Upper lobe of right lung (tissue), 1 donor: Measurements from ENCODE around the gene MAN2B1. TPM values are rescaled to one million over a fixed set of nuclear protein-coding genes. Genes with fewer than 3 reads are reported as not detected.
A peak's percentile ranks its signal among the peaks of the same experiment; 100 is the strongest.
"Not testable (repeated sequence)": the region's sequence is repeated elsewhere in the genome, so short reads cannot be mapped to it uniquely, and the experiment has no call there.

Source experiments
- ATAC-seq: fragments of 200-7000 bp; cut with Tn5 transposase; one replicate; pipeline ENCODE4 v1.9.1; 2020; ENCODE audit warnings: mild to moderate bottlenecking, moderate library complexity
- DNase-seq: peaks from one replicate; pipeline ENCODE4 v3.0.0-alpha.2; 2020
- H3K27ac ChIP-seq: fragments of 200-600 bp; one replicate; pipeline ENCODE4 v1.8.0; 2022
- H3K27me3 ChIP-seq: fragments of 200-600 bp; one replicate; pipeline ENCODE4 v1.8.0; 2022; ENCODE audit warnings: mild to moderate bottlenecking
- H3K36me3 ChIP-seq: fragments of 200-600 bp; one replicate; pipeline ENCODE4 v1.8.0; 2022
- H3K4me1 ChIP-seq: fragments of 200-600 bp; one replicate; pipeline ENCODE4 v1.8.0; 2022
- H3K4me3 ChIP-seq: fragments of 200-600 bp; one replicate; pipeline ENCODE4 v1.8.0; 2022; ENCODE audit warnings: mild to moderate bottlenecking
- H3K9me3 ChIP-seq: fragments of 200-600 bp; one replicate; pipeline ENCODE4 v1.8.0; 2022
- intact Hi-C: fragments of 100-400 bp; cut with DNase I; formaldehyde crosslinking; loops from one replicate; pipeline ENCODE4 v1.11.0; 2022
- total RNA-seq: library from RNA; stranded (reverse); fragmentation: NEBNext Ultra II Directional; extraction: Animal tissue kit (Norgen Biotek cat#: 25700); gene quantifications from one replicate; pipeline ENCODE4 v1.2.1, GENCODE V29; 2021
- TF ChIP-seq, protein P1 (sequence below): fragments of 200-600 bp; IDR thresholded peaks from one replicate; pipeline ENCODE4 v1.8.0; 2022; ENCODE audit warnings: antibody characterized with exemption
- donor health status: DM: no; HTN: yes; CAD: no; lungs with severe emphysema.

The MAN2B1 gene
- total RNA-seq, 1 donor from 2014 or later = 174 TPM

DNA sequence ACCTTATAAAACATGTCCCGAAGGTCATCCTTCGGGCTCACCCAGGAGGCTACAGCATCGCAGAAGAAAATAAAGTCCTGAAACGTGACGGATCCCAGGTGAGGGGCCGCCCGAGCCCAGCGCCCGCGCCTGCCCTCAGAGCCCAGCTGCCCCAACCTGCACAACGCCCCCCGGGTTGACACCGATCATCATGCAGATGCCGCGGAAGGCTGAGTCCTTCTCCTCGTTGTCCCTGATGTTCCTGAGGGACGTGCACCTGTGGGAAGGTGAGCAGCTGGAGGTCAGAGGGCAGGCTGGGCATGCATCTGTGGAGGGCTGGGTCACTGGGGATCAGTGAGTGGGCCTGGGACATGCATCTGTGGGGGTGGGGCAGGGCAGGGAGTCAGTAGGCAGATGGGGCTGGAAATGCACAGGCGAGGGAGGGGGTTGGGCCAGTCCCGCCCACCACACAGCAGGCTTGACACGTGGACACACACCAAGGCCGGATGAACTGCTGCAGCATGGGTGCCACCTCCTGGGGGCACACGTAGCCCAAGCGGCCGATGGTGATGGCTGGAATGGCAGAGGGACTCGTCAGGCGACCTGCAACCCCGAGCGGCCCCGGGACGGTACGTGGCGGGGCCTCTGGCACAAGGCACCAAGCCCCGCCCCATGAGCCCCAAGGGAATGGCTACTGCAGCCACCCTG is 35.2 kb upstream of the MAN2B1 start:
- intact Hi-C loops = no loop called here
- H3K27me3 ChIP-seq = no peaks in the 10 kb centered on the region
- H3K36me3 ChIP-seq = peaks cover 70% of the 10 kb centered on the region
- DNase-seq (no peak), ATAC-seq (no peak)
- no peak overlapping the region for H3K4me3 ChIP-seq
- no peak overlapping the region for H3K27ac ChIP-seq
- TF ChIP-seq, protein P1, sequence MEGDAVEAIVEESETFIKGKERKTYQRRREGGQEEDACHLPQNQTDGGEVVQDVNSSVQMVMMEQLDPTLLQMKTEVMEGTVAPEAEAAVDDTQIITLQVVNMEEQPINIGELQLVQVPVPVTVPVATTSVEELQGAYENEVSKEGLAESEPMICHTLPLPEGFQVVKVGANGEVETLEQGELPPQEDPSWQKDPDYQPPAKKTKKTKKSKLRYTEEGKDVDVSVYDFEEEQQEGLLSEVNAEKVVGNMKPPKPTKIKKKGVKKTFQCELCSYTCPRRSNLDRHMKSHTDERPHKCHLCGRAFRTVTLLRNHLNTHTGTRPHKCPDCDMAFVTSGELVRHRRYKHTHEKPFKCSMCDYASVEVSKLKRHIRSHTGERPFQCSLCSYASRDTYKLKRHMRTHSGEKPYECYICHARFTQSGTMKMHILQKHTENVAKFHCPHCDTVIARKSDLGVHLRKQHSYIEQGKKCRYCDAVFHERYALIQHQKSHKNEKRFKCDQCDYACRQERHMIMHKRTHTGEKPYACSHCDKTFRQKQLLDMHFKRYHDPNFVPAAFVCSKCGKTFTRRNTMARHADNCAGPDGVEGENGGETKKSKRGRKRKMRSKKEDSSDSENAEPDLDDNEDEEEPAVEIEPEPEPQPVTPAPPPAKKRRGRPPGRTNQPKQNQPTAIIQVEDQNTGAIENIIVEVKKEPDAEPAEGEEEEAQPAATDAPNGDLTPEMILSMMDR = no peak
- no peaks in the 10 kb centered on the region for H3K4me1 ChIP-seq
- no peaks in the 10 kb centered on the region for H3K9me3 ChIP-seq

DNA sequence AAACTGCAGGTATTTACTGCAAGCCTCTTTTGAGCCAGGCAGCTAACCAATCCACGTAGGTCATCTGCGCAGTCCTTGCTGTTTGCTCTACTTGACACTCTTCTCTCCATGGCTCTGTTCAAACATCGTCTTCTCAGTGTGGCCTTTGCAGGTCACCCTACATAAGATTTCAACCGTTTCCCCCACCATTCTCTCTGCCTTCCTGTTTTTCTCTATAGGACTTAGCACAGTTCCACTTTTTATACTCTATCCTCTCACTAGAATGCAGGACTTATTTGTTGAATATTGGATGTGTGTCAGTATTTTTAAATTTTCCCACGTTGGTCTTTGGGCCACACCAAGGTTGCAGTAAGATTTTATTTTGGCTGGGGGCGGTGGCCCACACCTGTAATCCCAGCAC is 31.6 kb upstream of the MAN2B1 start:
- TF ChIP-seq, protein P1 = no peak
- H3K27ac ChIP-seq = no peak overlapping the region
- no peaks in the 10 kb centered on the region for H3K27me3 ChIP-seq
- H3K9me3 ChIP-seq = no peaks in the 10 kb centered on the region
- H3K36me3 ChIP-seq = peaks cover 34% of the 10 kb centered on the region
- no peak for ATAC-seq
- no peak overlapping the region for H3K4me3 ChIP-seq
- DNase-seq = no peak
- intact Hi-C loops = no loop called here
- H3K4me1 ChIP-seq = peaks cover 6% of the 10 kb centered on the region

DNA sequence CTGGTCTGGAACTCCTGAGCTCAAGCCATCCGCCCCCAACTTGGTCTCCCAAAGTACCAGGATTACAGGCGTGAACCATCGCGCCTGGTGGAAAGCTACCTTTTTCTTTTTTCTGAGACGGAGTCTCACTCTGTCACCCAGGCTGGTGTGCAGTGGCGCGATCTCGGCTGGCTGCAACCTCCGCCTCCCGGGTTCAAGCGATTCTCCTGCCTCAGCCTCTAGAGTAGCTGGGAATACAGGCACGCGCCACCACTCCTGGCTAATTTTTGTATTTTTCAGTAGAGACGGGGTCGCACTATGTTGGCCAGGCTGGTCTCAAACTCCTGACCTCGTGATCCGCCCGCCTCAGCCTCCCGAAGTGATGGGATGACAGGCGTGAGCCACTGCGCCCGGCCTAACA is 30.9 kb upstream of the MAN2B1 start:
- intact Hi-C loops, H3K4me1 ChIP-seq, H3K9me3 ChIP-seq, H3K27me3 ChIP-seq, DNase-seq, H3K27ac ChIP-seq, ATAC-seq: not testable (repeated sequence)
- Histone ChIP-seq H3K4me3 (peak overlapping the region; percentile 93), H3K36me3 (peaks cover 27% of the 10 kb centered on the region)

DNA sequence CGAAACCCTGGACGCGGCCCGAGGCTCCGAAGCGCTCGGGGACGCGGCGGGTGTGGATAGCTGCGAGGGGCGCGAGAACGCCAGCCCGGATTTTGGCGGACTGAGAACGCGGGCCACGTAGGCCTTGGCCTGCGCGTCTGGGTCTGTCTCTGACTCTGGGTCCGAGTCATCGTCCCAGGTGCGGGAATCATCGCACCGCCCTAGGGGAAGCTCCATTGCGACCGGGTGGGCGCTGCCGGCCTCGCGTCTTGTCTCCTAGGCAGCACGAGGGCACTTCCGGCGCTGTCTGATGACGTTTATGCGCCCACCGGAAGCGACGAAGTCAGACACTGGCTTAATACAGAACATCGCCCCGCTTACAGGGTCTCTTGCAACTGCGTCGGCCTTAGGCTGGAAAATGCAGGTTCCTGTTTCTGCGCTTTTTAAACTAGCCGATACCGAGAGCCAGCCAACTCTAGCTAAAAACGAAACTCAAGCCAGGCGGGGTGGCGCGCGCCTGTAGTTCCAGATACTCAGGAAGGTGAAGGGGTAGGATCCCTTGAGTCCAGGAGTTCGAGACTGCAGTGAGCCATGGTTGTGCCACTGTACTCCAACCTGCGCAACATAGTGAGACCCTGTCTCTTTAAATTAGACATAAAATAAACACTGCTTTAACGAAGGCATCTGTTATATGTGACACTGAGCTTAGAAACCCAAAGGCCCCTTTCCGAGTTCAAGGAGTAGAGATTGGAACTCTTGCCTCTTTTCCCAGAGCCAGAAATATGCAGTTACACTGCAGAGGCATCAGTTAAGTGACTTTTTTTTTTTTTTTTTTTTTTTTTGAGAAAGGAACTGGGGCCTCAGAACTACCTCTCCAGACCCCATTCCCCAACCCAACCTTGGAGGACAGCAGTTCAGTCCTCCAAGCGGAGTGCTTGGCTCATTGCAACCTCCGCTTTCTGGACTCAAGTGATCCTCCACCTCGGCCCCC is 30.1 kb upstream of the MAN2B1 start, which contains the start of gene FBXW9:
FBXW9 (minus strand) TSS at position 266 of the 970 bp plus-strand sequence; CDS start at position 216, 50 bp downstream.
- Histone ChIP-seq H3K36me3 (peaks cover 19% of the 10 kb centered on the region), H3K27ac (peak within 1 kb of the TSS; percentile 89), H3K27me3 (no peaks in the 10 kb centered on the region), H3K9me3 (no peaks in the 10 kb centered on the region), H3K4me3 (peak within 1 kb of the TSS; percentile 93), H3K4me1 (peaks cover 6% of the 10 kb centered on the region)
- DNase-seq = peak; percentile 97
- intact Hi-C loops = no loop called here
- peak; percentile 93 for ATAC-seq
- TF ChIP-seq, protein P1 = no peak

DNA sequence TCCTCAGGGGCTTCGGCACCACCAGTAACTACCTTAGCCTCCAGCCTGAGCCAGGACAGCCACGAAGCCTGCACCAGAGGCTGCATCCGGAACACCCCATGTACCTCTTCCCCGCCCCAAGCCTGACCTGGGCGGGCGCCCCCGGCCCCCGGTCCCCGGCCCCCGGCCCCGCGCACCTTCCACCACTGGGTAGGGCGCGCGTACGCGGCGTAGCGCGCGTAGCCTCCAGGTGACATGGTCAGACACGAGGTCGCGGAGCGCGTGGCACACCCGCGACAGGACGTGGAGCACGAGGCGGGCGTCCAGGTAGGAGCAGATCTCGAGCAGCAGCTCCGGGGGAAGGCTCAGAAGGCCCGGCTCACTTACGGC is 29.4 kb upstream of the MAN2B1 start:
- intact Hi-C loops = no loop called here
- H3K4me1 ChIP-seq = peaks cover 6% of the 10 kb centered on the region
- TF ChIP-seq, protein P1 = no peak
- H3K27me3 ChIP-seq = no peaks in the 10 kb centered on the region
- no peaks in the 10 kb centered on the region for H3K9me3 ChIP-seq
- H3K4me3 ChIP-seq = peak overlapping the region; percentile 93
- peak overlapping the region; percentile 89 for H3K27ac ChIP-seq
- DNase-seq = no peak
- peak; percentile 5 for ATAC-seq
- H3K36me3 ChIP-seq = peaks cover 12% of the 10 kb centered on the region

DNA sequence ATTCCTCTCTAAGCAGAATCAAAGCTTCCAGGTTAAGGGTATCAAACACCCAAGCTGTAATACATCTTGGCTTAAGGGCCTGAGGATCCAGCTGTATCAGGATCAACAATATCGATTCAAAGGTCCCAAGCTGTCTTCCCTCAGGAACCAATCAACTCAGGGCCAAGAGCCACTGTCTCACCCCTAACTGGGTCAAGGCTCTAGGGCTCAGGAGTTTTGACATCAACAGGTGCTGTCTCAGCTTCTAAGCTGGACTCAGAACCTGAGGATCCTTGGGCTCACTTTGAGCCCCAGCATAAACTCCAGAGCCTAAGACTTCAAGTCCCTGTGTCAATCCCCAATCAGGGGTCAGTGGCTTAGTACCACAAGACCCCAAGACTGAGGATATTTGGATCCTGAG is 29.0 kb upstream of the MAN2B1 start:
- no peak for ATAC-seq
- no peaks in the 10 kb centered on the region for H3K9me3 ChIP-seq
- H3K27ac ChIP-seq = peak overlapping the region; percentile 89
- H3K4me3 ChIP-seq = peak overlapping the region; percentile 93
- H3K36me3 ChIP-seq = peaks cover 8% of the 10 kb centered on the region
- TF ChIP-seq, protein P1 = no peak
- no peak for DNase-seq
- H3K27me3 ChIP-seq = no peaks in the 10 kb centered on the region
- H3K4me1 ChIP-seq = peaks cover 6% of the 10 kb centered on the region
- intact Hi-C loops = no loop called here
